ENCODE data around the gene ANO6. TPM values are rescaled to one million over a fixed set of nuclear protein-coding genes. Genes with fewer than 3 reads are reported as not detected.

ANO6 gene
- total RNA-seq, 2 donors from 2014 or later = 24.4 to 28.0 TPM

DNA sequence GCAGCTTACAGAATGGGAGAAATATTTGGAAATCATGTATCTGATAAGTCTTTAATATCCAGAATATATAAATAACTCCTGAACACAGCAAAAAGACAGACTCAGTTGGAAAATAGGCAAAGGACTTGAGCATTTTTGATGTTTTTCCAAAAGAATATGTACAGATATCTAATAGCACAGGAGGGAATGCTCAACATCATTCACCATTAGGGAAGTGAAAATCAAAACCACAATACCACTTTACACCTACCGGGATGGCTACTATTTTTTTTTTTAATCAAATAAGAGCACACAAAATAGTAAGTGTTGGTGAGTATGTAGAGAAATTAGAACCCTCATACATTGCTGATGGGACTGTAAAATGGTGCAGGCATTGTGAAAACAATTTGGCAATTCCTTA is 75.6 kb downstream of the ANO6 start:
- 78 to 93% methylated on average over 1 of the region's 1 CpG for WGBS, 2 donors
- H3K27me3 ChIP-seq = no peaks in the 10 kb centered on the region
- TF ChIP-seq, protein P1, sequence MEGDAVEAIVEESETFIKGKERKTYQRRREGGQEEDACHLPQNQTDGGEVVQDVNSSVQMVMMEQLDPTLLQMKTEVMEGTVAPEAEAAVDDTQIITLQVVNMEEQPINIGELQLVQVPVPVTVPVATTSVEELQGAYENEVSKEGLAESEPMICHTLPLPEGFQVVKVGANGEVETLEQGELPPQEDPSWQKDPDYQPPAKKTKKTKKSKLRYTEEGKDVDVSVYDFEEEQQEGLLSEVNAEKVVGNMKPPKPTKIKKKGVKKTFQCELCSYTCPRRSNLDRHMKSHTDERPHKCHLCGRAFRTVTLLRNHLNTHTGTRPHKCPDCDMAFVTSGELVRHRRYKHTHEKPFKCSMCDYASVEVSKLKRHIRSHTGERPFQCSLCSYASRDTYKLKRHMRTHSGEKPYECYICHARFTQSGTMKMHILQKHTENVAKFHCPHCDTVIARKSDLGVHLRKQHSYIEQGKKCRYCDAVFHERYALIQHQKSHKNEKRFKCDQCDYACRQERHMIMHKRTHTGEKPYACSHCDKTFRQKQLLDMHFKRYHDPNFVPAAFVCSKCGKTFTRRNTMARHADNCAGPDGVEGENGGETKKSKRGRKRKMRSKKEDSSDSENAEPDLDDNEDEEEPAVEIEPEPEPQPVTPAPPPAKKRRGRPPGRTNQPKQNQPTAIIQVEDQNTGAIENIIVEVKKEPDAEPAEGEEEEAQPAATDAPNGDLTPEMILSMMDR (IDR thresholded peaks at IDR 0.05) = no peak
- TF ChIP-seq POLR2A (IDR thresholded peaks at IDR 0.05) = no peak
- DNase-seq (no peak), ATAC-seq (no peak)
- intact Hi-C loops (cut with DNase I) = no loop called here
- H3K27ac ChIP-seq = no peak overlapping the region
- H3K4me1 ChIP-seq = no peaks in the 10 kb centered on the region
- no peak overlapping the region for H3K4me3 ChIP-seq
- H3K9me3 ChIP-seq = no peaks in the 10 kb centered on the region
- H3K36me3 ChIP-seq (replicated peaks in 1 of 2; ENCODE audit: insufficient read depth in 1 of 2, low read depth in 2 of 2) = no peaks in the 10 kb centered on the region

DNA sequence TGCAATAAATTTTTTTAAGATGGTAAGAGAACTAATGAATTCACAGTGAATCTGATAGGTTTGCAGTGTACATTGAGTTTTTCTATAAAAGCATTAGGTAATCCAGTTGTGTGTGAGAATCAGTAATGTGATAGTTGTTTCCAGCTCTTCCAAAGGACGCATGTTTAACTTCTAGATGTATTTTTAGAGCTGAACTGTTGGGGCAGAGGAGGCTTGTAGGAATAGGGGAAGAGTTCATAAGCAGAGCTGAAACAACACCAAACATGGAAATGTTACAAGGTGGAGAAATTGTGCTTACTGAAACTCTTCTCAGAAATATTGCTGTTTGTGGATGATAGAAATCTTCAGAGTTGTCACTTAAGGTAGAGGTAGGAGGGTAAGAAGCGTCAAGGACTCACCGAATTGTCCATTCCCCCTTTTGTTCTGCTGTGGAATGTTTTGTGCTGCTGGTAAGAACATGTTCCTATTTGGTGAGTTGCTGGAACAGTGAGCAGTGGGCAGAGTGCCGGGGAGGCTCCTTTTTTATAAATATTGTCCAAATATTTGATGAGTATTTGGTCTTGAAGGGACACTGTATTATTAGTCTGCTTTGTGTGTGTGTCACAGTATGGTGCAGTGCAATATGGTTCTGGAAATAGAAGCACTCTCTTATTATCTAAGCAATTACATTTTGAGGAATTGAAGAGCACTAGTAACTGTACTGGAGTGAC is 76.7 kb downstream of the ANO6 start:
- TF ChIP-seq POLR2A (IDR thresholded peaks at IDR 0.05) = no peak
- TF ChIP-seq, protein P1 (IDR thresholded peaks at IDR 0.05) = no peak
- Histone ChIP-seq H3K27me3 (no peaks in the 10 kb centered on the region), H3K27ac (no peak overlapping the region), H3K9me3 (no peaks in the 10 kb centered on the region), H3K4me3 (no peak overlapping the region), H3K36me3 (replicated peaks in 1 of 2; ENCODE audit: insufficient read depth in 1 of 2, low read depth in 2 of 2) (no peaks in the 10 kb centered on the region), H3K4me1 (peaks cover 6% of the 10 kb centered on the region)
- intact Hi-C loops (cut with DNase I) = no loop called here
- no peak for DNase-seq
- 76% methylated on average over 4 of the region's 4 CpGs for WGBS, 2 donors
- no peak for ATAC-seq

DNA sequence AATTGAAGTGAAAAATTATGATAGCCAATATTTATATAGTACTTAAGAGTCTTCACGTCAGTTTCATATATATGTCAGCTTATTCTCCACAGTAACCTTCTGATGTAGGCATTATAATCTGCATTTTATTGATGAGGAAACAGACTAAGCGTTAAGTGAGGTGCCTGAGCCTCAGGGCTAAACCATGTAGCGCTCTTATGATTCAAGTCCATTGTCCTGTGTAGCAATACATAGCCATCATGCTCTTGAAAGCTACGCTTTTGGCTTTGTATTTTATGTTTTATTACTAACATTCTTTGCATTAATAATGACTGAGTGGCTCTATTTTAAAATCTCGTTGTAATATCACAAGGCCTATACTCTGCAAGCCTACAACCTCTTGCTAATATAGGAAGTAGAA is 79.0 kb downstream of the ANO6 start:
- intact Hi-C loops (cut with DNase I) = no loop called here
- DNase-seq (no peak), ATAC-seq (no peak)
- no peaks in the 10 kb centered on the region for H3K9me3 ChIP-seq
- H3K4me1 ChIP-seq = peaks cover 21% of the 10 kb centered on the region
- TF ChIP-seq, protein P1 (IDR thresholded peaks at IDR 0.05) = no peak
- TF ChIP-seq POLR2A (IDR thresholded peaks at IDR 0.05) = no peak
- H3K27ac ChIP-seq = no peak overlapping the region
- no peaks in the 10 kb centered on the region for H3K27me3 ChIP-seq
- H3K36me3 ChIP-seq (replicated peaks in 1 of 2; ENCODE audit: insufficient read depth in 1 of 2, low read depth in 2 of 2) = no peaks in the 10 kb centered on the region
- 93% methylated on average over 5 of the region's 5 CpGs for WGBS, 2 donors
- no peak overlapping the region for H3K4me3 ChIP-seq

DNA sequence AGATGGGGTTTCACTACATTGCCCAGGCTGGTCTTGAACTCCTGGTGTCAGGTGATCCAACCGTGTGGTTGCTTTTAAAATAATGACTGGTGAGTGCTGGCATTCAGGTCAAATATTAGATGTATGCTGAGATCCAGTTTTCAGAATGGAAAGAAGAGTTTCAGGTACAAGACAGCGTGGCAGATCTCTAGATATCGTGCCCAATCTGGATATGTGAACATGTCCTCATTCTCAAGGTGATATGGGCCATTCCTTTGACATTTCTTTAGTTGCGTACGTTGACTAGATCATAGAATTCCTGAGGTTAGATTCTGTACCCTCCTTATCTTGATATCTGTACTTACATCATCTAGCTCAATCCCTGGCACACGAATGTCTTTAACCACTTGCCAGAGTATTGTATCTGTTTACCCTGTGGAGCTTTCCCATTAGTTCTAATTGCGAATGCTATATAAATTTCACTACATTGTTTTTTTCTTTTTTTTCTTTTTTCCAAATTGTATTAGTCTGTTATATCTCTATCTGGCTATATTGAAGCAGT is 80.2 kb downstream of the ANO6 start:
- H3K36me3 ChIP-seq (replicated peaks in 1 of 2; ENCODE audit: insufficient read depth in 1 of 2, low read depth in 2 of 2) = no peaks in the 10 kb centered on the region
- WGBS, 2 donors = 66% methylated on average over 7 of the region's 7 CpGs
- H3K9me3 ChIP-seq = no peaks in the 10 kb centered on the region
- no peak for ATAC-seq
- no peak overlapping the region for H3K4me3 ChIP-seq
- no peak for DNase-seq
- TF ChIP-seq, protein P1 (IDR thresholded peaks at IDR 0.05) = no peak
- TF ChIP-seq POLR2A (IDR thresholded peaks at IDR 0.05) = no peak
- intact Hi-C loops (cut with DNase I) = no loop called here
- no peak overlapping the region for H3K27ac ChIP-seq
- H3K4me1 ChIP-seq = peaks cover 21% of the 10 kb centered on the region
- no peaks in the 10 kb centered on the region for H3K27me3 ChIP-seq

DNA sequence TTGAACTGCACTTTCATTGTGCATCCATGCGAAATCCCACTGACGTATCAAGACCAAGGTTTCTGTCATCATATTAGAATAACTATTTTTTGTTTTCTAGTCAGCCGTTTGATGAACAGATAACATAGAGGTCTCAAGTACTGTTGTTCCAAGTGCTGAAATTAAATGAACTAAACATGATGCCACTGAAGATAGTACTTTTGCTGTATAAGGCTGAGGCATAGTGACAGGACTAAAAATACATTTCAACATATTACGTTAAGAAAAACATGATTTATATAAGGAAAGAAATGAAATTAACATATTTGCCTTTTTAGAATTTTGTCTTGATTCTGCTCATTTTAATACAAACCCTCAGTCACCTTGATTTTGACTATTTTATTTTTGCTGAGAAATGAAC is 82.2 kb downstream of the ANO6 start:
- Histone ChIP-seq H3K27me3 (no peaks in the 10 kb centered on the region), H3K9me3 (no peaks in the 10 kb centered on the region), H3K27ac (peak overlapping the region in 1 of 4 donors; percentile 22), H3K4me3 (no peak overlapping the region), H3K4me1 (peaks cover 21% of the 10 kb centered on the region), H3K36me3 (replicated peaks in 1 of 2; ENCODE audit: insufficient read depth in 1 of 2, low read depth in 2 of 2) (no peaks in the 10 kb centered on the region)
- no peak for DNase-seq
- intact Hi-C loops (cut with DNase I) = no loop called here
- ATAC-seq = no peak
- 79% methylated on average over 4 of the region's 4 CpGs for WGBS, 2 donors
- TF ChIP-seq, protein P1 (IDR thresholded peaks at IDR 0.05) = no peak
- TF ChIP-seq POLR2A (IDR thresholded peaks at IDR 0.05) = no peak
